ENCODE measurements around the gene GORAB. TPM values are rescaled to one million over a fixed set of nuclear protein-coding genes. Genes with fewer than 3 reads are reported as not detected.

GORAB gene
- 9.9 and 11.5 TPM in 2 replicates for total RNA-seq

GRCh38 chr1:170531758-170532657 lies at the start of gene GORAB:
TSS of gene GORAB (plus strand) at chr1:170532166. CDS start at chr1:170532224, 58 bp downstream.

Other genes with a start within 250 kb of the GORAB start
- gene PRRX1, start 132.0 kb downstream of the GORAB start, total RNA-seq: 384 and 523 TPM in 2 replicates

All from subcutaneous preadipocyte (primary cell).